GM21381 (cell line): ENCODE measurements around the gene SFMBT2.

ENCODE experiments used
- ATAC-seq: cut with Tn5 transposase; IDR thresholded peaks from one replicate; pipeline ENCODE4 v1.9.1; 2021; ENCODE audit warnings: mild to moderate bottlenecking, moderate library complexity; ENCODE audit not compliant: unreplicated experiment

Gene SFMBT2

GRCh38 chr10:7157091-7157490, 253.7 kb downstream of the SFMBT2 start:
- no peak for ATAC-seq

DNA sequence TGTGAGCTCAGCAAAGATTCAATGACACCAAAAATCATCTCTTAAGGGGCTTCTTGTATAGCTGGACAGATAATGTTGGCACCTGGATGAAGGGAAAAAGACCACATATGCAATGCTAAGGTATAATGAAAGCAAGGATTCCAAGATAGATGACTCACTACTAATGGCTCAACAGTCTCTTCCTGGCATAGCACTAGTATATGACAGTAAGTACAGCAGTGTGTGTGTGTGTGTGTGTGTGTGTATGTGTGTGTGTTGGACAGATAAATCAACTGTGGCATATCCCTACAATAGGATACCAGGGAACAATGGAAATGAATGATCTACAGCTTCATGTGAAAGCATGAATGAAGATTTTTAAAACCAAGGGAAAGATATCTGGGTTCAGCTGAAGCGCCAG, 257.1 kb downstream of the SFMBT2 start:
- ATAC-seq, result no peak

GRCh38 chr10:7152982-7153381, 257.9 kb downstream of the SFMBT2 start:
- no peak for ATAC-seq

- ATAC-seq, result no peak
Measured at GRCh38 chr10:7152341-7152740, 258.5 kb downstream of the SFMBT2 start.

- ATAC-seq, result no peak
Measured at GRCh38 chr10:7151538-7151937, 259.3 kb downstream of the SFMBT2 start.

DNA sequence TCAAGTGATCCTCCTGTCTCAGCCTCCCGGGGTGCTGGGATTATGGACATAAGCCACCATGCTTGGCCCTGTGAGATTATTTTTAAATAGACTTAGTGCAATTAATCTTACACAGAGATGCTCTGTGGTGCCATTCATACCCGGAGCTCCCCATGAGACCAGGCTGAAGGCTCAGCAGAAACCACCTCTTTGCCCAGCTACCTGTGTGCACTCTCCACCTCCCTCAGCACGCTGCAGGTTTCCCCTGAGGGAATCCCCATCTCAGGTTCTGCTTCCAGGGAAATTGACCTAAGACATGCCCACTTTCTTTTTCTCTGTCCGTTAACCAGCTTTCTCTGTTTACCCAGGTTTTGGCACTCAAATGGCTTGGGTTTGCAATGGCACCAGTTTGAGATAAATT, 260.5 kb downstream of the SFMBT2 start:
- no peak for ATAC-seq

GRCh38 chr10:7146189-7146588, 264.6 kb downstream of the SFMBT2 start:
- ATAC-seq, result no peak

- no peak for ATAC-seq
Measured at GRCh38 chr10:7136016-7136415, 274.8 kb downstream of the SFMBT2 start.

- ATAC-seq, result no peak
Measured at GRCh38 chr10:7135188-7135587, 275.6 kb downstream of the SFMBT2 start.

- no peak for ATAC-seq
Measured at GRCh38 chr10:7134448-7134847, 276.4 kb downstream of the SFMBT2 start.

DNA sequence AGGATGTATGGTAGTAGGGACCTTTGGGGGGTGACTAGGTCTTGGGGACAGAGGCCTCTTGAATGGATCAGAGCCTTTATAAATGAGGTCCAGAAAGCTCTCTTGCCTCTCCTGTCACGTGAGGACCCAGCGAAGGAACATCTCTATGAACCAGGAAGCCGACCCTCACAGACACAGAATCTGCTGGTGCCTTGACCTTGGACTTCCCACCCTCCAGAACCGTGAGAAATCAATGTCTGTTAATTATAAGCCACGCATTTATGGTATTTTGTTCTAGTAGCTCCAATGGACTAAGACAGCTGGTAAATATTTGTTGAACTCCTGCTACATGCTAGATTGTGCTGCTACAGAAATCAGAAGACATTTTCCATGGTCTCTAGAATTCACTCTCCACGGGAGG, 276.9 kb downstream of the SFMBT2 start:
- ATAC-seq, result no peak

GRCh38 chr10:7133278-7133677, 277.6 kb downstream of the SFMBT2 start:
- ATAC-seq, result no peak

DNA sequence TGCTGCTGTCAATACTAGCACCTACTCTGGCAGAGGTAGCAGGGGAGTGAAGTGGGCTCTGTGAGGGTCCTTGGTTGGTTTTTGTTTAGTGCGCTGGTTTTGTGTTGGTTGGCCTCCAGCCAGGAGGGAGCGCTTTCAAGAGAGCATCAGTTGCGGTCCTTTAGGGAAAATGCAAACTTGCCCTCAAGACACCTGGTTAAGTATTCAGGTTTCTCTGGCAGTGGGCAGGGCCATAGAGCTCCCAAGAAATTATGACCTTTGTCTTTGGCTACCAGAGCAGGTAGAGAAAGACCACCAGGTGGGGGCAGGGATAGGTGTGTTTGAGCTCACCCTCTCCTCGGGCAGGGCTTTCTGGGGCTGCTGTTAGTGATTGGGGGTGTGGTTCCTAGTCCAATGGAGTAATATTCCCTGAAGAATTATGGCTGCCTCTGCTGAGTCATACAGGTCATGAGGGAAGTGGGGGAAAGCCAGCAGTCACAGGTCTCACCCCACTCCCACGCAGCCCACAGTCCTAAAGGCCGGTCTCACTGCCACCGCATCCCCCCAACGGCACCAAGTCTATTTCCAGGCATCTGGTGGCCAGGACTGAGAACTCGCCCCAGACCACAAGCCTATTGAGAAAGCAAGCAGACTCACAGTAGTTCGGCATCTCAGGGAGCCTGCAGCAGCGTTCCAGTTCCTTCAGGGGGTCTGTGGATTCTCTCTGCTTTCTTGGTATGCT, 280.5 kb downstream of the SFMBT2 start:
- no peak for ATAC-seq

DNA sequence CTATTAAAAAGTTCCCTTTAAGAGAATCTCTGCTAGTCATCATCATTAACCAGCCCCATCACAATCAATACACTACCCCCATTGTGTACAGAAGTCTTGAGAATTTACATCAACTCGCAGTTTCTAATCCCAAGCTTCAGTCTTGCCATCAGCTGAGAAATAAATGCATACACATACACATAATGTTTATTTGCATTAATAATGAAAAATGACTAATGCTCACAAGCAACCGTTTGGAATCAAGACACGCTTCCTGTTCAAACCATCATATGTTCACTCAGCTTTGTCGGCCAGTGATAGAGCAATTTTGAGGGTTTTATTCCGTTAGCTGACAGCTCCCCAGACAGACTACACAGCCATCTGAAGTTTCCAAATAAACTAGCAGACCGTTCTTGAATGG, 287.1 kb downstream of the SFMBT2 start:
- no peak for ATAC-seq

DNA sequence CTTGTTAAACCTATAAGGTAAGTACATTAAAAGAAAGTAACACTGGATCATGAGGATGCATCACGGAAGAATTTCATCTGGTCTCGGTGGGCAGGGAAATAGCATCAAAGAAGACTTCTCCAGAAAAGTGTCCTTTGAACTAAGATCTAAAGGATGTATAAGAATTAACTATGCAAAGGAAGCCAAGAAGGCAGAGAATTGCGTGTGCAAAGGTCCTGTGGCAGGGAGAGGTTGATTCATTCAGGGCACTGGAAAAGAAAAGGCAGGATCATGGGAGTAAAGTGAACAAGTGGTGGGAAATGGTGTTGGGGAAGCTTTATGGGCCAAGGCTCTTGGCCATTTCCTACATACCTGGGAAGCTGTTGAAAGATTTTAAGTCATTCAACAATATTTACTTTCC, 288.3 kb downstream of the SFMBT2 start:
- ATAC-seq, result no peak

- ATAC-seq, result no peak
Measured at GRCh38 chr10:7121154-7121797, 289.6 kb downstream of the SFMBT2 start.

DNA sequence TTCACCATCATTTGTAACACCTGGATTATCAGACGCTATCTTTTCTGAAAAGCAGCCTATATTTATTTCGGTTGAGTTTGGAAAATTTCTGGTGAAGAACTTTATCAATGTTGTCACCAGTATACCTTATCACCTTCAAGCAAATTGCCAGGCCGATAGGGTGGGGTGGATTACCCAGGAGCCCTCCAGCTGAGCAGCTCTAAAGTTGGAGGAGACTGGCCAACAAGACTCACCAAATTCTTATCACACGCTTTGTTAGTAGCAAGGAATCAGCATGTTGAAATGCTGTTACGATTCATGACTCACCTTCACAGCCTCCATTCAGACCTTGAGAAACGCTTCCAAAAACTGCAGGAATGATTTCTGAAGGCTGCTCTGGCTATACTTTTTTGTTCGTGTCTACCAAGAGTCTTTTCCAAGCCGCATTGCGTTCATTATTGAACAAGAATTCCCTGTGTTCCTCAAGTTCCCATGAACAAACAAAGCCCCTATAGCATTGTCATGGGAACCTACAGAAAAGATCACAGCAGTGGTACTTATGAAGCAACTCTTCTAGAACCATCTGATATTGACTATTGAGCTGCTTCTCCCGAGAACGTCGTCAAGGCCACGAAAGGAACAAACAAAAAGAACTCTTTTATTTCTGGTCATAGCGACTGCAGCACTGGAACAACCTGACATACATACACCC, 291.4 kb downstream of the SFMBT2 start:
- no peak for ATAC-seq

GRCh38 chr10:7117806-7118674, 292.8 kb downstream of the SFMBT2 start:
- ATAC-seq, result no peak

GRCh38 chr10:7117177-7117799, 293.5 kb downstream of the SFMBT2 start:
- no peak for ATAC-seq

- no peak for ATAC-seq
Measured at GRCh38 chr10:7111561-7111960, 299.3 kb downstream of the SFMBT2 start.

GRCh38 chr10:7111089-7111488, 299.7 kb downstream of the SFMBT2 start:
- ATAC-seq, result no peak
